Liver (tissue), 9 donors: ENCODE measurements around the gene TANC1. TPM values are rescaled to one million over a fixed set of nuclear protein-coding genes. Genes with fewer than 3 reads are reported as not detected.

Source experiments
- DNase-seq: peaks from one replicate; pipeline ENCODE4 v3.0.0-alpha.2; 2017; ENCODE audit warnings: low spot score
- H3K27ac ChIP-seq, 2 donors: one replicate each; pipeline ENCODE4 v1.7.0; 2013; ENCODE audit warnings: inconsistent platforms in 2 of 2, low read length in 2 of 2, control low read depth in 1 of 2, low read depth in 1 of 2, mild to moderate bottlenecking in 1 of 2
- H3K27me3 ChIP-seq, 4 donors: one replicate each; pipeline versions ENCODE4 v1.6.1 to v1.7.0; 2013; ENCODE audit warnings: low read length in 3 of 4, inconsistent platforms in 1 of 4, mild to moderate bottlenecking in 1 of 4, moderate library complexity in 1 of 4; ENCODE audit not compliant: control insufficient read depth in 4 of 4, insufficient read depth in 4 of 4
- H3K36me3 ChIP-seq, 4 donors: one replicate each; pipeline versions ENCODE4 v1.6.1 to v1.7.0; 2013; ENCODE audit warnings: low read length in 3 of 4, mild to moderate bottlenecking in 3 of 4, low read depth in 1 of 4, moderate library complexity in 1 of 4; ENCODE audit not compliant: control insufficient read depth in 4 of 4, insufficient read depth in 3 of 4
- H3K4me1 ChIP-seq, 4 donors: one replicate each; pipeline versions ENCODE4 v1.6.1 to v1.7.0; 2013; ENCODE audit warnings: low read length in 3 of 4, mild to moderate bottlenecking in 3 of 4, moderate library complexity in 1 of 4; ENCODE audit not compliant: control insufficient read depth in 4 of 4, insufficient read depth in 4 of 4
- H3K4me3 ChIP-seq, 3 donors: one replicate each; pipeline versions ENCODE4 v1.6.1 to v1.7.0; 2013; ENCODE audit warnings: low read length in 3 of 3, control low read depth in 1 of 3, low read depth in 1 of 3, mild to moderate bottlenecking in 1 of 3
- H3K9ac ChIP-seq, 2 donors: one replicate each; pipeline ENCODE4 v1.7.0; 2013; ENCODE audit warnings: low read length in 2 of 2, mild to moderate bottlenecking in 2 of 2, moderate library complexity in 2 of 2, control low read depth in 1 of 2, low read depth in 1 of 2
- H3K9me3 ChIP-seq, 4 donors: one replicate each; pipeline versions ENCODE4 v1.6.1 to v1.7.0; 2013; ENCODE audit warnings: low read length in 3 of 4; ENCODE audit not compliant: control insufficient read depth in 4 of 4
- EGR1 ChIP-seq, 2 donors: IDR thresholded peaks; 2 replicates each; pipeline ENCODE4 v1.6.1; 2016 to 2018; ENCODE audit warnings: antibody characterized with exemption in 2 of 2, low read depth in 2 of 2
- FOXA1 ChIP-seq: IDR thresholded peaks from 2 replicates; pipeline ENCODE4 v1.6.1; 2016; ENCODE audit warnings: antibody characterized with exemption
- FOXA2 ChIP-seq: IDR thresholded peaks from 2 replicates; pipeline ENCODE4 v1.6.1; 2016; ENCODE audit warnings: antibody characterized with exemption
- GABPA ChIP-seq, 2 donors: IDR thresholded peaks in 1 of 2; conservative IDR thresholded peaks in 1 of 2; 2 replicates each; pipeline ENCODE4 v1.6.1; 2016; ENCODE audit warnings: antibody characterized with exemption in 2 of 2, mild to moderate bottlenecking in 1 of 2, moderate library complexity in 1 of 2
- HNF4A ChIP-seq, 2 donors: conservative IDR thresholded peaks; 2 replicates each; pipeline ENCODE4 v1.6.1; 2016; ENCODE audit warnings: antibody characterized with exemption in 2 of 2, mild to moderate bottlenecking in 2 of 2
- HNF4G ChIP-seq: IDR thresholded peaks from 2 replicates; pipeline ENCODE4 v1.6.1; 2016; ENCODE audit warnings: antibody characterized with exemption
- JUND ChIP-seq, 2 donors: IDR thresholded peaks; 2 replicates each; pipeline ENCODE4 v1.6.1; 2016; ENCODE audit warnings: antibody characterized with exemption in 2 of 2
- MAX ChIP-seq: IDR thresholded peaks from 2 replicates; pipeline ENCODE4 v1.6.1; 2016; ENCODE audit warnings: antibody characterized with exemption
- NR2F2 ChIP-seq: IDR thresholded peaks from 2 replicates; pipeline ENCODE4 v1.6.1; 2016; ENCODE audit warnings: antibody characterized with exemption
- RAD21 ChIP-seq, 2 donors: IDR thresholded peaks; 2 replicates each; pipeline ENCODE4 v1.6.1; 2016; ENCODE audit warnings: antibody characterized with exemption in 2 of 2, mild to moderate bottlenecking in 2 of 2
- RXRA ChIP-seq, 2 donors: IDR thresholded peaks; 2 replicates each; pipeline ENCODE4 v1.6.1; 2017 to 2018; ENCODE audit warnings: antibody characterized with exemption in 2 of 2, mild to moderate bottlenecking in 1 of 2
- TAF1 ChIP-seq: conservative IDR thresholded peaks from 2 replicates; pipeline ENCODE4 v1.6.1; 2016; ENCODE audit warnings: antibody characterized with exemption, mild to moderate bottlenecking
- YY1 ChIP-seq: IDR thresholded peaks from 2 replicates; pipeline ENCODE4 v1.6.1; 2016; ENCODE audit warnings: antibody characterized with exemption, mild to moderate bottlenecking
- ZBTB33 ChIP-seq: IDR thresholded peaks from 2 replicates; pipeline ENCODE4 v1.6.1; 2016; ENCODE audit warnings: antibody characterized with exemption
- WGBS: extraction: QIAGEN DNeasy Blood & Tissue Kit; methylation state at CpG from one replicate; pipeline ENCODE4 v1.1.7; 2013; 5-methylcytosine and 5-hydroxymethylcytosine counted together
- polyA plus RNA-seq, 2 donors: library from polyadenylated mRNA; stranded (reverse) in 1 of 2; unstranded in 1 of 2; fragments of 200-250 nt in 1 of 2; fragments of >200 nt in 1 of 2; fragmentation: Nextera tagmentation in 1 of 2; extraction: Ambion mirVana in 1 of 2; gene quantifications; one replicate each; pipeline versions ENCODE4 v1.2.1 to v1.2.3, GENCODE V29; 2013 to 2015
- total RNA-seq, 2 donors: library from RNA; depleted of rRNA; stranded (reverse); fragments of >200 nt; gene quantifications; one replicate each; pipeline ENCODE4 v1.2.3, GENCODE V29; 2014
- TF ChIP-seq, protein P1 (sequence below): IDR thresholded peaks from 2 replicates; pipeline ENCODE4 v1.6.1; 2016; ENCODE audit warnings: antibody characterized with exemption
- TF ChIP-seq, protein P2 (sequence below): IDR thresholded peaks from 2 replicates; pipeline ENCODE4 v1.6.1; 2016; ENCODE audit warnings: antibody characterized with exemption, mild to moderate bottlenecking
- donor health status: healthy.
- donor health status: healthy.
- donor health status: healthy.
- donor health status: healthy.
- donor health status: healthy.

The TANC1 gene
- total and polyA plus RNA-seq, 4 donors: 3.7 to 17.7 (median 5.2) TPM

GRCh38 chr2:159002462-159003111, 34.1 kb downstream of the TANC1 start:
- TF ChIP-seq TAF1: no peak
- no peak for TF ChIP-seq FOXA2
- TF ChIP-seq EGR1 (IDR thresholded peaks at IDR 0.05; ENCODE audit: low read depth in 2 of 2): no peak
- no peak for TF ChIP-seq MAX
- no peak for TF ChIP-seq RAD21 (IDR thresholded peaks at IDR 0.05)
- TF ChIP-seq HNF4A (conservative IDR thresholded peaks at IDR 0.05): no peak
- TF ChIP-seq, protein P1, sequence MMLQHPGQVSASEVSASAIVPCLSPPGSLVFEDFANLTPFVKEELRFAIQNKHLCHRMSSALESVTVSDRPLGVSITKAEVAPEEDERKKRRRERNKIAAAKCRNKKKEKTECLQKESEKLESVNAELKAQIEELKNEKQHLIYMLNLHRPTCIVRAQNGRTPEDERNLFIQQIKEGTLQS: no peak
- no peak for TF ChIP-seq HNF4G
- no peaks in the 10 kb centered on the region for H3K27me3 ChIP-seq
- 76% methylated on average over 7 of the region's 7 CpGs for WGBS
- H3K27ac ChIP-seq: no peak overlapping the region
- no peak overlapping the region for H3K9ac ChIP-seq
- no peak overlapping the region for H3K4me3 ChIP-seq
- DNase-seq: no peak
- no peaks in the 10 kb centered on the region for H3K9me3 ChIP-seq
- H3K4me1 ChIP-seq: peaks cover 0 to 6% (median 4%) of the 10 kb centered on the region in 4 donors
- H3K36me3 ChIP-seq: peaks cover 0 to 2% (median 0%) of the 10 kb centered on the region in 4 donors

GRCh38 chr2:159003555-159003954, 35.1 kb downstream of the TANC1 start:
- H3K4me1 ChIP-seq: peaks cover 0 to 6% (median 3%) of the 10 kb centered on the region in 4 donors
- peaks cover 0 to 2% (median 0%) of the 10 kb centered on the region in 4 donors for H3K36me3 ChIP-seq
- TF ChIP-seq, protein P1: no peak
- TF ChIP-seq YY1 (peak; percentile 24), NR2F2 (no peak), RXRA (IDR thresholded peaks at IDR 0.05) (no peak), MAX (no peak), GABPA (IDR thresholded peaks at IDR 0.05 in 1 of 2, conservative IDR thresholded peaks at IDR 0.05 in 1 of 2) (no peak), FOXA1 (no peak)
- H3K27ac ChIP-seq: no peak overlapping the region
- WGBS: 89% methylated on average over 13 of the region's 13 CpGs
- no peak for DNase-seq
- no peaks in the 10 kb centered on the region for H3K9me3 ChIP-seq
- H3K27me3 ChIP-seq: no peaks in the 10 kb centered on the region
- H3K9ac ChIP-seq: no peak overlapping the region
- no peak overlapping the region for H3K4me3 ChIP-seq

DNA sequence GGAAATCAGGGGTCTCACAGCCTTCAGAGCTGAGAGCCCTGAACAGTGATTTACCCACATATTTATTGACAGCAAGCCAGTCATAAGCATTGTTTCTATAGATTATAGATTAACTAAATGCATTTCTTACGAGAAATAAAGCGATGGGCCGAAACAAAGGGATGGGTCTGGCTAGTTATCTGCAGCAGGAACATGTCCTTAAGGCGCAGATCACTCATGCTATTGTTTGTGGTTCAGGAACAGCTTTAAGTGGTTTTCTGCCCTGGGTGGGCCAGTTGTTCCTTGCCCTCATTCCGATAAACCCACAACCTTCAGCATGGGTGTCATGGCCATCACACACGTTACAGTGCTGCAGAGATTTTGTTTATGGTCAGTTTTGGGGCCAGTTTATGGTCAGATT, 36.4 kb downstream of the TANC1 start:
- H3K36me3 ChIP-seq: peaks cover 0 to 2% (median 0%) of the 10 kb centered on the region in 4 donors
- no peak overlapping the region for H3K27ac ChIP-seq
- H3K4me3 ChIP-seq: no peak overlapping the region
- no peak for DNase-seq
- 96% methylated on average over 6 of the region's 6 CpGs for WGBS
- peaks cover 0 to 2% (median 0%) of the 10 kb centered on the region in 4 donors for H3K4me1 ChIP-seq
- H3K9ac ChIP-seq: no peak overlapping the region
- no peak for TF ChIP-seq YY1
- no peak for TF ChIP-seq RXRA (IDR thresholded peaks at IDR 0.05)
- no peak for TF ChIP-seq FOXA1
- no peak for TF ChIP-seq HNF4A (conservative IDR thresholded peaks at IDR 0.05)
- no peak for TF ChIP-seq ZBTB33
- TF ChIP-seq JUND (IDR thresholded peaks at IDR 0.05): no peak
- TF ChIP-seq, protein P2, sequence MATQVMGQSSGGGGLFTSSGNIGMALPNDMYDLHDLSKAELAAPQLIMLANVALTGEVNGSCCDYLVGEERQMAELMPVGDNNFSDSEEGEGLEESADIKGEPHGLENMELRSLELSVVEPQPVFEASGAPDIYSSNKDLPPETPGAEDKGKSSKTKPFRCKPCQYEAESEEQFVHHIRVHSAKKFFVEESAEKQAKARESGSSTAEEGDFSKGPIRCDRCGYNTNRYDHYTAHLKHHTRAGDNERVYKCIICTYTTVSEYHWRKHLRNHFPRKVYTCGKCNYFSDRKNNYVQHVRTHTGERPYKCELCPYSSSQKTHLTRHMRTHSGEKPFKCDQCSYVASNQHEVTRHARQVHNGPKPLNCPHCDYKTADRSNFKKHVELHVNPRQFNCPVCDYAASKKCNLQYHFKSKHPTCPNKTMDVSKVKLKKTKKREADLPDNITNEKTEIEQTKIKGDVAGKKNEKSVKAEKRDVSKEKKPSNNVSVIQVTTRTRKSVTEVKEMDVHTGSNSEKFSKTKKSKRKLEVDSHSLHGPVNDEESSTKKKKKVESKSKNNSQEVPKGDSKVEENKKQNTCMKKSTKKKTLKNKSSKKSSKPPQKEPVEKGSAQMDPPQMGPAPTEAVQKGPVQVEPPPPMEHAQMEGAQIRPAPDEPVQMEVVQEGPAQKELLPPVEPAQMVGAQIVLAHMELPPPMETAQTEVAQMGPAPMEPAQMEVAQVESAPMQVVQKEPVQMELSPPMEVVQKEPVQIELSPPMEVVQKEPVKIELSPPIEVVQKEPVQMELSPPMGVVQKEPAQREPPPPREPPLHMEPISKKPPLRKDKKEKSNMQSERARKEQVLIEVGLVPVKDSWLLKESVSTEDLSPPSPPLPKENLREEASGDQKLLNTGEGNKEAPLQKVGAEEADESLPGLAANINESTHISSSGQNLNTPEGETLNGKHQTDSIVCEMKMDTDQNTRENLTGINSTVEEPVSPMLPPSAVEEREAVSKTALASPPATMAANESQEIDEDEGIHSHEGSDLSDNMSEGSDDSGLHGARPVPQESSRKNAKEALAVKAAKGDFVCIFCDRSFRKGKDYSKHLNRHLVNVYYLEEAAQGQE: no peak
- TF ChIP-seq, protein P1: no peak
- TF ChIP-seq HNF4G: no peak
- TF ChIP-seq RAD21 (IDR thresholded peaks at IDR 0.05): no peak
- TF ChIP-seq MAX: no peak
- H3K9me3 ChIP-seq: no peaks in the 10 kb centered on the region
- no peaks in the 10 kb centered on the region for H3K27me3 ChIP-seq
